K562 (cell line): ENCODE data around the gene ESPL1. TPM values are rescaled to one million over a fixed set of nuclear protein-coding genes. Genes with fewer than 3 reads are reported as not detected.
A peak's percentile ranks its signal among the peaks of the same experiment; 100 is the strongest.

ENCODE experiments used
- HDGF ChIP-seq: fragments of 450-650 bp; IDR thresholded peaks from 2 replicates; pipeline ENCODE4 v1.6.1; 2016
- KDM2B ChIP-seq: fragments of 250-450 bp; sonication (Bioruptor Pico); IDR thresholded peaks from 2 replicates; pipeline ENCODE4 v1.8.0; 2021; ENCODE audit warnings: mild to moderate bottlenecking, moderate library complexity
- PRDM10 ChIP-seq: fragments of 450-650 bp; IDR thresholded peaks from 2 replicates; pipeline ENCODE4 v1.6.1; 2018; ENCODE audit not compliant: partially characterized antibody
- STAG1 ChIP-seq: sonication (generic); formaldehyde crosslinking; IDR thresholded peaks from 2 replicates; pipeline ENCODE4 v1.5.0; 2020; ENCODE audit warnings: missing genetic modification reagents, borderline replicate concordance
- TOE1 ChIP-seq, 2 experiments: fragments of 450-650 bp in 1 of 2; sonication (generic) in 1 of 2; formaldehyde crosslinking in 1 of 2; IDR thresholded peaks; 2 replicates each; pipeline versions ENCODE4 v1.7.1 to v1.8.0; 2016 to 2022; ENCODE audit warnings: borderline replicate concordance in 2 of 2, mild to moderate bottlenecking in 2 of 2, antibody characterized with exemption in 1 of 2, inconsistent platforms in 1 of 2, low read depth in 1 of 2, missing genetic modification reagents in 1 of 2, moderate library complexity in 1 of 2
- ZFX ChIP-seq: sonication (generic); formaldehyde crosslinking; IDR thresholded peaks from 2 replicates; pipeline ENCODE4 v1.8.0; 2022; ENCODE audit warnings: mild to moderate bottlenecking, missing genetic modification reagents, moderate library complexity
- ZNF324 ChIP-seq: fragments of 250-450 bp; sonication (Bioruptor Pico); IDR thresholded peaks from 2 replicates; pipeline ENCODE4 v1.4.0; 2020; ENCODE audit warnings: mild to moderate bottlenecking
- ZNF561 ChIP-seq: fragments of 450-650 bp; formaldehyde crosslinking; conservative IDR thresholded peaks from 2 replicates; pipeline ENCODE4 v1.4.0; 2020; ENCODE audit warnings: mild to moderate bottlenecking, moderate library complexity
- ZNF699 ChIP-seq: fragments of 250-450 bp; sonication (Bioruptor Pico); IDR thresholded peaks from 2 replicates; pipeline ENCODE4 v1.8.0; 2021; ENCODE audit warnings: mild to moderate bottlenecking, moderate library complexity; ENCODE audit not compliant: insufficient replicate concordance
- ZSCAN29 ChIP-seq: fragments of 450-650 bp; IDR thresholded peaks from 2 replicates; pipeline ENCODE4 v1.6.1; 2017
- polyA plus RNA-seq, 8 experiments: library from polyadenylated mRNA; depleted of rRNA in 4 of 8; stranded (reverse) in 5 of 8; unstranded in 3 of 8; fragments of >200 nt; fragmentation: Nextera tagmentation in 2 of 8; fragmentation: Illumina TruSeq in 1 of 8; extraction: Ambion mirVana in 2 of 8; extraction: Trizol in 1 of 8; gene quantifications; 2 replicates each; pipeline versions ENCODE4 v1.2.1 to v1.2.3, GENCODE V29; 2011 to 2014; ENCODE audit warnings: inconsistent platforms in 1 of 8, missing spikeins in 1 of 8
- total RNA-seq, 7 experiments: library from RNA; depleted of rRNA in 6 of 7; stranded (reverse); fragments of >200 nt in 6 of 7; fragmentation: Illumina TruSeq in 2 of 7; extraction: Trizol in 2 of 7; gene quantifications; 2 replicates each; pipeline versions ENCODE4 v1.2.1 to v1.2.3, GENCODE V29; 2011 to 2021; ENCODE audit warnings: low replicate concordance in 1 of 7
- TF ChIP-seq, protein P1 (sequence below): sonication (generic); formaldehyde crosslinking; IDR thresholded peaks from 2 replicates; pipeline ENCODE4 v1.8.1; 2022; ENCODE audit warnings: missing genetic modification reagents
- TF ChIP-seq, protein P2 (sequence below), 3 experiments: IDR thresholded peaks in 2 of 3; conservative IDR thresholded peaks in 1 of 3; 2 replicates each; pipeline ENCODE4 v1.5.1; 2011 to 2012; ENCODE audit warnings: low read length in 3 of 3, mild to moderate bottlenecking in 3 of 3, control low read depth in 2 of 3, improper control_type of control experiment in 1 of 3, inconsistent platforms in 1 of 3, low read depth in 1 of 3, mixed read lengths in 1 of 3, moderate library complexity in 1 of 3; ENCODE audit not compliant: insufficient read depth in 2 of 3

Gene ESPL1
- total and polyA plus RNA-seq, 9 of the 15 experiments (the other 6 are each of a cell fraction or from before 2014, with no cell fraction given), result 1.2 to 55.0 (median 18.7) TPM

GRCh38 chr12:53252349-53252916 lies 15.7 kb upstream of the ESPL1 start (continued):
- no peak; the same call in 1 of the 2 replicates for TF ChIP-seq STAG1
- 0 out of 2 replicates have a peak, but pooled peaks have one; percentile 11 for TF ChIP-seq ZNF561 (CRISPR knock-in tag)
- TF ChIP-seq, protein P1, sequence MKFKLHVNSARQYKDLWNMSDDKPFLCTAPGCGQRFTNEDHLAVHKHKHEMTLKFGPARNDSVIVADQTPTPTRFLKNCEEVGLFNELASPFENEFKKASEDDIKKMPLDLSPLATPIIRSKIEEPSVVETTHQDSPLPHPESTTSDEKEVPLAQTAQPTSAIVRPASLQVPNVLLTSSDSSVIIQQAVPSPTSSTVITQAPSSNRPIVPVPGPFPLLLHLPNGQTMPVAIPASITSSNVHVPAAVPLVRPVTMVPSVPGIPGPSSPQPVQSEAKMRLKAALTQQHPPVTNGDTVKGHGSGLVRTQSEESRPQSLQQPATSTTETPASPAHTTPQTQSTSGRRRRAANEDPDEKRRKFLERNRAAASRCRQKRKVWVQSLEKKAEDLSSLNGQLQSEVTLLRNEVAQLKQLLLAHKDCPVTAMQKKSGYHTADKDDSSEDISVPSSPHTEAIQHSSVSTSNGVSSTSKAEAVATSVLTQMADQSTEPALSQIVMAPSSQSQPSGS (CRISPR knock-in tag), result no peak
- TF ChIP-seq, protein P2, sequence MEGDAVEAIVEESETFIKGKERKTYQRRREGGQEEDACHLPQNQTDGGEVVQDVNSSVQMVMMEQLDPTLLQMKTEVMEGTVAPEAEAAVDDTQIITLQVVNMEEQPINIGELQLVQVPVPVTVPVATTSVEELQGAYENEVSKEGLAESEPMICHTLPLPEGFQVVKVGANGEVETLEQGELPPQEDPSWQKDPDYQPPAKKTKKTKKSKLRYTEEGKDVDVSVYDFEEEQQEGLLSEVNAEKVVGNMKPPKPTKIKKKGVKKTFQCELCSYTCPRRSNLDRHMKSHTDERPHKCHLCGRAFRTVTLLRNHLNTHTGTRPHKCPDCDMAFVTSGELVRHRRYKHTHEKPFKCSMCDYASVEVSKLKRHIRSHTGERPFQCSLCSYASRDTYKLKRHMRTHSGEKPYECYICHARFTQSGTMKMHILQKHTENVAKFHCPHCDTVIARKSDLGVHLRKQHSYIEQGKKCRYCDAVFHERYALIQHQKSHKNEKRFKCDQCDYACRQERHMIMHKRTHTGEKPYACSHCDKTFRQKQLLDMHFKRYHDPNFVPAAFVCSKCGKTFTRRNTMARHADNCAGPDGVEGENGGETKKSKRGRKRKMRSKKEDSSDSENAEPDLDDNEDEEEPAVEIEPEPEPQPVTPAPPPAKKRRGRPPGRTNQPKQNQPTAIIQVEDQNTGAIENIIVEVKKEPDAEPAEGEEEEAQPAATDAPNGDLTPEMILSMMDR (IDR thresholded peaks at IDR 0.05 in 2 of 3, conservative IDR thresholded peaks at IDR 0.05 in 1 of 3; ENCODE audit: insufficient read depth in 2 of 3, low read depth in 1 of 3, low read length in 3 of 3), result 0 out of 6 replicates have a peak, but pooled peaks of 1 of the 3 experiments have one; percentile 18
- peak; percentile 54; the same call in 1 of the 2 replicates for TF ChIP-seq ZNF324 (CRISPR knock-in tag)
- peak; percentile 20; the same call in 1 of the 2 replicates for TF ChIP-seq ZFX (CRISPR knock-in tag)
- TF ChIP-seq ZNF699 (CRISPR knock-in tag), result no peak
- 0 out of 2 replicates have a peak, but pooled peaks have one; percentile 26 for TF ChIP-seq HDGF
- no peak for TF ChIP-seq KDM2B (CRISPR knock-in tag)
- no peak for TF ChIP-seq PRDM10
- TF ChIP-seq TOE1 (IDR thresholded peaks at IDR 0.05; ENCODE audit: borderline replicate concordance), result peak; percentile 13; the same call in 1 of the 2 replicates
- TF ChIP-seq TOE1 (CRISPR knock-in tag; IDR thresholded peaks at IDR 0.05; ENCODE audit: borderline replicate concordance, low read depth), result no peak
- TF ChIP-seq ZSCAN29, result no peak
